Adrenal gland (tissue), 12 donors: Measurements from ENCODE around the gene DCDC2B. TPM values are rescaled to one million over a fixed set of nuclear protein-coding genes. Genes with fewer than 3 reads are reported as not detected.

Source experiments
- DNase-seq, 7 donors: peaks; one replicate each; pipeline ENCODE4 v3.0.0-alpha.2; 2019 to 2020
- H3K27ac ChIP-seq, 5 donors: fragments of 200-600 bp; sonication (generic) in 4 of 5; 1 replicate in 3 of 5; 2 replicates in 2 of 5; pipeline versions ENCODE4 v1.5.1 to v1.8.0; 2016 to 2020; ENCODE audit warnings: mild to moderate bottlenecking in 1 of 5
- H3K27me3 ChIP-seq: fragments of 200-600 bp; 2 replicates; pipeline ENCODE4 v1.8.0; 2021
- H3K36me3 ChIP-seq, 2 donors: fragments of 200-600 bp; replicated peaks in 1 of 2; 1 replicate in 1 of 2; 2 replicates in 1 of 2; pipeline versions ENCODE4 v1.5.1 to v1.8.0; 2018 to 2022
- H3K4me1 ChIP-seq, 2 donors: fragments of 200-600 bp; replicated peaks in 1 of 2; 1 replicate in 1 of 2; 2 replicates in 1 of 2; pipeline versions ENCODE4 v1.5.1 to v1.8.0; 2018 to 2021
- H3K4me3 ChIP-seq, 4 donors: fragments of 200-600 bp; sonication (generic) in 3 of 4; one replicate each; pipeline ENCODE4 v1.5.1; 2016 to 2018
- H3K9me3 ChIP-seq, 3 donors: fragments of 200-600 bp; sonication (generic) in 1 of 3; replicated peaks in 1 of 3; 1 replicate in 2 of 3; 2 replicates in 1 of 3; pipeline versions ENCODE4 v1.5.1 to v1.8.0; 2016 to 2021
- POLR2A ChIP-seq, 2 donors: fragments of 450-650 bp; IDR thresholded peaks; one replicate each; pipeline ENCODE4 v1.6.1; 2017; ENCODE audit warnings: antibody characterized with exemption in 2 of 2, mild to moderate bottlenecking in 2 of 2, moderate library complexity in 1 of 2
- WGBS, 4 donors: extraction: QIAGEN DNeasy Blood & Tissue Kit in 2 of 4; methylation state at CpG; one replicate each; pipeline versions ENCODE4 v1.1.5 to v1.1.7; 2013 to 2017; 5-methylcytosine and 5-hydroxymethylcytosine counted together
- intact Hi-C, 2 donors: fragments of 100-400 bp; cut with DNase I; formaldehyde crosslinking; loops; one replicate each; pipeline versions ENCODE4 v1.14.1 to v1.15.0; 2022 to 2023
- polyA plus RNA-seq, 3 donors: library from polyadenylated mRNA; stranded (reverse); fragments of 200-250 nt in 2 of 3; fragments of 350-450 nt in 1 of 3; fragmentation: Illumina TruSeq in 1 of 3; extraction: RNeasy Lipid Tissue Mini Kit (QIAGEN cat#74804) in 1 of 3; gene quantifications; one replicate each; pipeline ENCODE4 v1.2.3, GENCODE V29; 2013 to 2014
- total RNA-seq, 9 donors: library from RNA; depleted of rRNA in 4 of 9; stranded (reverse); fragments of >200 nt in 4 of 9; fragments of 120-200 nt in 1 of 9; fragmentation: NEBNext Ultra II Directional in 1 of 9; extraction: Animal tissue kit (Norgen Biotek cat#: 25700) in 1 of 9; gene quantifications; one replicate each; pipeline versions ENCODE4 v1.1.0 to v1.2.4, GENCODE V29; 2013 to 2023
- TF ChIP-seq, protein P1 (sequence below), 6 experiments: fragments of 450-650 bp in 4 of 6; fragments of 200-600 bp in 2 of 6; sonication (generic) in 1 of 6; IDR thresholded peaks; 1 replicate in 5 of 6; 2 replicates in 1 of 6; pipeline versions ENCODE4 v1.5.1 to v1.8.0; 2016 to 2021; ENCODE audit warnings: antibody characterized with exemption in 6 of 6, mild to moderate bottlenecking in 2 of 6, moderate library complexity in 1 of 6
- donor health status: healthy with polysubstance abuse.
- donor health status: Bipolar disorder and iron deficiency.
- donor health status: DM: yes; HTN: yes; CAD: no.
- donor health status: DM: no; HTN: no; CAD: no.
- donor health status: DM: no; HTN: no; CAD: no.
- donor health status: DM: yes; HTN: yes; CAD: no.

DCDC2B gene
- total and polyA plus RNA-seq, 12 donors: not detected

DNA sequence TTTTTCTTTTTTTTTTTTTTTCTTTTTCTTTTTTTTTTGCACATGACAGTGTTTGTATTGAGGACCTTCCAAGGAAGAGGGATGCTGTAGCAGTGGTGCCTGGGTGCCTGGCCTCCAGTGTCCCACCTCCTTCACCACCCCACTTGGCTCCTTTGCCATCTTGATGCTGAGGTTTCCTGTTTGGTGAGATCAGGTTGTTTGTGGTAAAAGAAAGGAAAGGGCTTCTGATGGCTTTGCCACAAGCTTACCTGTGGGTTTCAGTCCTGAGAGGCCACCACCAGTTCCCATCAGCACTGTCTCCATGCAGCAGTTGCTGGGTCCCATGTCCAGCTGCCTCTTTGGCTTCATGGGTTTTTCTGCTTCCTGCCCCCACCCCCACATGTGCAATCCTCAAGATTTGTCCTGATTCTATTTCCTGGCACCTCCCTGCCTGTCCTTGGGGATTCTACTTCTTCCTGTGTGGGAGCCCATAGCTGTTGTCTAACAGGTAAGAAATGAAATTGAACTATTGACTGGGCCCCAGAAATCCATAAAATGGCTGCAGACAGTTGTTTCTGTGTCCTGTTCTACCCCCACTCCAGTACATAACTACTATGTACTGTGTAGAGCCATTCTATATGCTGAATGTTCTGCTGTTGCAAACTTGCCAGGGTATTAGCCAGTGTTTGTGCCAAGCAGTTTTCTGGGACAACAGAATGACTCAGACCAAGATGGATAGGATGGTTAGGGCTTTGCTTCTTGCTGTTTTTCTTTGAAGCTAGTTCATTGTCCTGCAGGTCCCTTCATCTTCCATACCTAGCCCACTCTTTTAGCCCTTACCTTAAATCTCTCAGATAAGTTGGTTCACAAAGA, 12.7 kb upstream of the DCDC2B start:
- H3K4me3 ChIP-seq: no peak overlapping the region
- TF ChIP-seq, protein P1, sequence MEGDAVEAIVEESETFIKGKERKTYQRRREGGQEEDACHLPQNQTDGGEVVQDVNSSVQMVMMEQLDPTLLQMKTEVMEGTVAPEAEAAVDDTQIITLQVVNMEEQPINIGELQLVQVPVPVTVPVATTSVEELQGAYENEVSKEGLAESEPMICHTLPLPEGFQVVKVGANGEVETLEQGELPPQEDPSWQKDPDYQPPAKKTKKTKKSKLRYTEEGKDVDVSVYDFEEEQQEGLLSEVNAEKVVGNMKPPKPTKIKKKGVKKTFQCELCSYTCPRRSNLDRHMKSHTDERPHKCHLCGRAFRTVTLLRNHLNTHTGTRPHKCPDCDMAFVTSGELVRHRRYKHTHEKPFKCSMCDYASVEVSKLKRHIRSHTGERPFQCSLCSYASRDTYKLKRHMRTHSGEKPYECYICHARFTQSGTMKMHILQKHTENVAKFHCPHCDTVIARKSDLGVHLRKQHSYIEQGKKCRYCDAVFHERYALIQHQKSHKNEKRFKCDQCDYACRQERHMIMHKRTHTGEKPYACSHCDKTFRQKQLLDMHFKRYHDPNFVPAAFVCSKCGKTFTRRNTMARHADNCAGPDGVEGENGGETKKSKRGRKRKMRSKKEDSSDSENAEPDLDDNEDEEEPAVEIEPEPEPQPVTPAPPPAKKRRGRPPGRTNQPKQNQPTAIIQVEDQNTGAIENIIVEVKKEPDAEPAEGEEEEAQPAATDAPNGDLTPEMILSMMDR (IDR thresholded peaks at IDR 0.05): no peak
- TF ChIP-seq POLR2A (IDR thresholded peaks at IDR 0.05): no peak
- H3K9me3 ChIP-seq: no peaks in the 10 kb centered on the region
- peaks cover 26 to 34% of the 10 kb centered on the region in 2 donors for H3K4me1 ChIP-seq
- peak in 5 of 7 donors; percentile 54 to 78 (median 67) for DNase-seq
- peak overlapping the region in 3 of 5 donors; percentile 36 to 76 (median 69) for H3K27ac ChIP-seq
- H3K27me3 ChIP-seq: no peaks in the 10 kb centered on the region
- H3K36me3 ChIP-seq: peaks cover 0 to 72% of the 10 kb centered on the region in 2 donors
- intact Hi-C loops: no loop called here

DNA sequence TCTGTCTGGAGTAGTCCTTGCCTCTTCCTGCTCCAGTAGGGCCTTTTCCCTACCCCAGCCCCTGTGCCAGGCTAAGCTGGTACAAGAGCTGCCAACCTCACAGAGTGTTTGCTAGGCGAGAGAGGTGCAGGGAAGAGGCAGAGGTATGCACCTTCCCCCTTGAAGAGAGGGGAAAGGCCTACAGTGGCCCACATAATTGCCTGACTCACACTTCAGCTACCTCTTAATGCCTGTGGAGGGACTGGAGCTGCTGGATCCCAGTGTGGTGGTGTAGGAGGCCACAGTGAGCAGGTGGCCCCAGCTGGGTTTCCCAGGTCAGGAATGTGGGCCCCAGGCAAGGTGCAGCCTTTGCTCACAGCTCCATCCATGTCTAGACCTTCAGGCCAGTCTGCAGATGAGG, 11.8 kb upstream of the DCDC2B start:
- H3K4me1 ChIP-seq: peaks cover 35 to 42% of the 10 kb centered on the region in 2 donors
- peak overlapping the region in 3 of 5 donors; percentile 36 to 76 (median 69) for H3K27ac ChIP-seq
- no peak for DNase-seq
- intact Hi-C loops: no loop called here
- H3K27me3 ChIP-seq: no peaks in the 10 kb centered on the region
- TF ChIP-seq, protein P1 (IDR thresholded peaks at IDR 0.05): no peak
- TF ChIP-seq POLR2A (IDR thresholded peaks at IDR 0.05): no peak
- H3K9me3 ChIP-seq: no peaks in the 10 kb centered on the region
- peaks cover 0 to 63% of the 10 kb centered on the region in 2 donors for H3K36me3 ChIP-seq
- 78 to 100% (median 98%) methylated on average over 1 of the region's 1 CpG for WGBS, 4 donors
- H3K4me3 ChIP-seq: no peak overlapping the region

DNA sequence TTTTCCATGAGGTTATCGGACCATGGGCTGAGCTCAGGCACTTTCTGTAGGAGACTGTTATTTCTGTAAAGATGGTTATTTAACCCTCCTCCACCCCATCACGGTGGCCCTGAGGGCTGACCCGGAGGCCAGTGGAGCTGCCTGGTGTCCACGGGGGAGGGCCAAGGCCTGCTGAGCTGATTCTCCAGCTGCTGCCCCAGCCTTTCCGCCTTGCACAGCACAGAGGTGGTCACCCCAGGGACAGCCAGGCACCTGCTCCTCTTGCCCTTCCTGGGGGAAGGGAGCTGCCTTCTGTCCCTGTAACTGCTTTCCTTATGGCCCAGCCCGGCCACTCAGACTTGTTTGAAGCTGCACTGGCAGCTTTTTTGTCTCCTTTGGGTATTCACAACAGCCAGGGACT, 11.1 kb upstream of the DCDC2B start:
- Histone ChIP-seq H3K27ac (peak overlapping the region in 3 of 5 donors; percentile 2 to 69 (median 62)), H3K27me3 (no peaks in the 10 kb centered on the region)
- 36 to 55% (median 51%) methylated on average over 5 to 6 of the region's 6 CpGs for WGBS, 4 donors

More for the DNA sequence above, 11.1 kb upstream of the DCDC2B start:
- no peak overlapping the region for H3K4me3 ChIP-seq
- H3K4me1 ChIP-seq: peaks cover 35 to 45% of the 10 kb centered on the region in 2 donors
- peaks cover 0 to 56% of the 10 kb centered on the region in 2 donors for H3K36me3 ChIP-seq
- peak in 1 of 2 donors; percentile 16 for TF ChIP-seq POLR2A (IDR thresholded peaks at IDR 0.05)
- TF ChIP-seq, protein P1 (IDR thresholded peaks at IDR 0.05): no peak
- intact Hi-C loops: no loop called here
- peak in 1 of 7 donors; percentile 37 for DNase-seq
- H3K9me3 ChIP-seq: no peaks in the 10 kb centered on the region
